Activated T-helper 1 cell treated with anti-CD3 and anti-CD28 coated beads, Interleukin-12 subunit alpha, Interleukin-12 subunit beta, Interleukin-2, Interleukin-4 antibody, amounts not matched to agents 30 ng/mL and 10 ng/mL and 1 ng/mL, durations not matched to agents 14 hours and 24 hours and 36 hours (primary cell): ENCODE measurements around the gene BROX. TPM values are rescaled to one million over a fixed set of nuclear protein-coding genes. Genes with fewer than 3 reads are reported as not detected.
"Not testable (repeated sequence)": the region's sequence is repeated elsewhere in the genome, so short reads cannot be mapped to it uniquely, and the experiment has no call there.

Experiments used
- DNase-seq: peaks from one replicate; pipeline ENCODE4 v3.0.0; 2021; ENCODE audit warnings: low spot score
- H3K27ac Mint-ChIP-seq: one replicate; pipeline ENCODE4 v1.8.0; 2021; ENCODE audit warnings: mild to moderate bottlenecking, mixed read lengths
- H3K27me3 Mint-ChIP-seq: one replicate; pipeline ENCODE4 v1.8.0; 2022; ENCODE audit warnings: mild to moderate bottlenecking, moderate library complexity, mixed read lengths; ENCODE audit not compliant: insufficient read depth
- H3K36me3 Mint-ChIP-seq: one replicate; pipeline ENCODE4 v1.8.0; 2021; ENCODE audit warnings: low read depth, mixed read lengths
- H3K4me1 Mint-ChIP-seq: one replicate; pipeline ENCODE4 v1.8.0; 2021; ENCODE audit warnings: low read depth, mixed read lengths
- H3K4me3 Mint-ChIP-seq: one replicate; pipeline ENCODE4 v1.8.0; 2021; ENCODE audit warnings: mild to moderate bottlenecking, moderate library complexity, mixed read lengths
- H3K9me3 Mint-ChIP-seq: one replicate; pipeline ENCODE4 v1.8.0; 2021; ENCODE audit warnings: mixed read lengths
- intact Hi-C: fragments of 100-400 bp; cut with micrococcal nuclease; formaldehyde crosslinking; loops from one replicate; pipeline ENCODE4 v1.15.1; 2024
- total RNA-seq: library from RNA; stranded (reverse); gene quantifications from 2 replicates; pipeline ENCODE4 v1.2.3, GENCODE V29; 2022

BROX gene
- total RNA-seq, 1 donor from 2014 or later = 37.4 TPM

GRCh38 chr1:222736972-222737371 lies 24.6 kb downstream of the BROX start, which contains the start of gene FAM177B:
Gene FAM177B, plus strand, starts transcription at chr1:222737202. Its CDS starts 9,344 bp downstream, at chr1:222746546.
- peaks cover 17% of the 10 kb centered on the region for H3K36me3 Mint-ChIP-seq
- intact Hi-C loops = loop anchor here (10.0 kb wide), 1 partner anchor 388 kb away; no protein-coding TSS in a partner anchor
- H3K9me3 Mint-ChIP-seq = no peaks in the 10 kb centered on the region
- peaks cover 7% of the 10 kb centered on the region for H3K4me1 Mint-ChIP-seq
- no peak for DNase-seq
- no peaks in the 10 kb centered on the region for H3K27me3 Mint-ChIP-seq
- no peak within 1 kb of the TSS for H3K4me3 Mint-ChIP-seq
- H3K27ac Mint-ChIP-seq = no peak within 1 kb of the TSS

DNA sequence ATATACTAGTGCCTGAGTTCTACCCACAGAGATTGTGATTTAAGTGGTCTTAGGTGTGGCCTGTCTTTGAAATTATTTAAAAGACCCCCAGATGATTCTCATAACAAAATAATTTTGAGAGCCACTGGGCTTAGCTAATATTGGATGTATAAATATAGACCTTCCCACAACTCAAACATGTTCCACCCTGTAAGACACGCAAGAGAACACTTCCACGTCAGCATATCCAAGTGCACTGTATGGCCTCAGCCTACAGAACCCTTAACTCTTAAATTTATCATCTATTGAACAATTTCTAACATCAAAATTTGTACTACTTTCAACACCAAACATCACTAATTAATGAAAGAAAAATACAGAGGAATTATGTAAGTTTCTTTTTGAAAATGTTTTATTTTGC lies 27.1 kb downstream of the BROX start:
- Mint-ChIP-seq H3K36me3 (peaks cover 6% of the 10 kb centered on the region), H3K4me3 (no peak overlapping the region), H3K27me3 (no peaks in the 10 kb centered on the region), H3K4me1 (no peaks in the 10 kb centered on the region), H3K9me3 (no peaks in the 10 kb centered on the region), H3K27ac (no peak overlapping the region)
- no peak for DNase-seq
- intact Hi-C loops = loop anchor here (10.0 kb wide), 1 partner anchor 385 kb away; no protein-coding TSS in a partner anchor

GRCh38 chr1:222739929-222740328 lies 27.6 kb downstream of the BROX start:
- no peaks in the 10 kb centered on the region for H3K4me1 Mint-ChIP-seq

DNA sequence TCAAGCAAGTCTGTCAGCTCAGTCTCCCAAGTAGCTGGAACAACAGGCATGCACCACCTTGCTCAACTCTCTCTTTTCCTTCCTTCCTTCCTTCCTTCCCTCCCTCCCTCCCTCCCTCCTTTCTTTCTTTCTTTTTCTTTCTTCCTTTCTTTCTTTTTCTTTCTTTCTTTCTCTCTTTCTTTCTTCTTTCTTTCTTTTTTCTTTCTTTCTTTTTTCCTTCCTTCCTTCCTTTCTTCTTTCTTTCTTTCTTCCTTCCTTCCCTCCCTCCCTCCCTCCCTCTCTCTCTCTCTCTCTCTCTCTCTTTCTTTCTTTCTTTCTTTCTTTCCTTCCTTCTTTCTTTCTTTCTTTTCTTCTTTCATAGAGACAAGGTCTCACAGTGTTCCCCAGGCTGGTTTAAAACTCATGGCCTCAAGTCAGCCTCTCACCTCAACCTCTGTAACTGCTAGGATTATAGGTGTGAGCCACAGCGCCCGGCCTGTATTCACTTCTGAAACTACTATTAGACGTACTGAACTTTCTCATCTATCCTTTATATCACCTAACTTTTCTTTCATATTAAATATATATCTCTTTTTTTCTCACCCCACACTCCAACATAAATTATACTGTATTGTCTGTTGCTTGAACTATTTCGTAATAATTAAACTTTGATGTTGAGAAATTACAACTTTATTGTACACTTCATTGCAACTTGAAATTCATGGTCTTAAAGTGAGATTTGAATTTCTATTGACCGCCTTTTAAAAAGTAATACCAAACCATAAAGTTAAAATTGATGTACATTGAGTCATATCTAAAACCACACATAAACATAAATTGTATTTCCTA lies 29.5 kb downstream of the BROX start:
- H3K4me3 Mint-ChIP-seq, intact Hi-C loops, H3K36me3 Mint-ChIP-seq, H3K9me3 Mint-ChIP-seq, H3K27me3 Mint-ChIP-seq, H3K27ac Mint-ChIP-seq, H3K4me1 Mint-ChIP-seq, DNase-seq: not testable (repeated sequence)

More at GRCh38 chr1:222739929-222740328, 27.6 kb downstream of the BROX start:
- intact Hi-C loops = loop anchor here (10.0 kb wide), 1 partner anchor 385 kb away; no protein-coding TSS in a partner anchor
- Mint-ChIP-seq H3K36me3 (peaks cover 2% of the 10 kb centered on the region), H3K27ac (no peak overlapping the region), H3K9me3 (no peaks in the 10 kb centered on the region), H3K27me3 (no peaks in the 10 kb centered on the region), H3K4me3 (no peak overlapping the region)
- no peak for DNase-seq

DNA sequence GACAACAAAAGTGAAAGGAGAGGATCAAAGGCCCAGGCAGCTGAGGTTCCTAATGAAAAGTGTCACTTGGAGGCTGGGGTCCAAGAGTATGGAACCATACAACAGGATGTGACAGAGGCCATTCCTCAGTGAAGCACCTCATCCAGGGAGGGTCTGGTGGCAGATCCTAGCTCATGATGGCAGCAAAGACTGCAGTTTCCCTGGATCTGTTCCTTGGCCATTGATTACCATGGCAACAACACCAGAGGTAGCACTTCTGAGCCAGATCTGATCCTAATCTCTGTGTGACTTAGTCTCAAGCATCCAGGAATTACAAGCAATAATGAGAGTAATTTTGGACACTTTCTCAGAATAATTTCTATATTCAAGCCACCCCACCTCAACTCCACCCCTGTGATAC lies 37.6 kb downstream of the BROX start:
- DNase-seq = no peak
- intact Hi-C loops = no loop called here
- Mint-ChIP-seq H3K36me3 (no peaks in the 10 kb centered on the region), H3K4me1 (no peaks in the 10 kb centered on the region), H3K27me3 (peaks cover 12% of the 10 kb centered on the region), H3K9me3 (no peaks in the 10 kb centered on the region), H3K4me3 (no peak overlapping the region), H3K27ac (no peak overlapping the region)

DNA sequence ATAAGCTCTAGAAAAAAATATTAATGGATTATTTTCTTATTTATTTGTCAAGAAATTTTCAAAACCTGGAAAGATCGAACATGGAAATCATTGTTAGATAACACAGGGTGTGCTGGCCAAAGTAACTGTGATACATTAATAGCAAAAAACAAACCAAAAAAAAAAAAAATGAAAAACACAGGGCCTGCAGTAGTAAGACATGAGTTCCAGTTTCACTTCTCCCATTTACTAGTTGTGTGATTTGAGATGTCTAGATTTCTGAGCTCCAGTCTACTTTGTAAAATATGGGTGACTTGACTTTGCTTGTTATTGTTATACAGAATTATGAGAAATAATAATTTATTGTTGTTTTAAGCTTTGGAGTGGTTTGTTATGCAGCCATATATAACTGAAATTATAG lies 38.3 kb downstream of the BROX start:
- intact Hi-C loops = no loop called here
- no peaks in the 10 kb centered on the region for H3K9me3 Mint-ChIP-seq
- no peak overlapping the region for H3K27ac Mint-ChIP-seq
- DNase-seq = no peak
- H3K36me3 Mint-ChIP-seq = no peaks in the 10 kb centered on the region
- H3K27me3 Mint-ChIP-seq = peaks cover 10% of the 10 kb centered on the region
- H3K4me3 Mint-ChIP-seq = no peak overlapping the region
- no peaks in the 10 kb centered on the region for H3K4me1 Mint-ChIP-seq

DNA sequence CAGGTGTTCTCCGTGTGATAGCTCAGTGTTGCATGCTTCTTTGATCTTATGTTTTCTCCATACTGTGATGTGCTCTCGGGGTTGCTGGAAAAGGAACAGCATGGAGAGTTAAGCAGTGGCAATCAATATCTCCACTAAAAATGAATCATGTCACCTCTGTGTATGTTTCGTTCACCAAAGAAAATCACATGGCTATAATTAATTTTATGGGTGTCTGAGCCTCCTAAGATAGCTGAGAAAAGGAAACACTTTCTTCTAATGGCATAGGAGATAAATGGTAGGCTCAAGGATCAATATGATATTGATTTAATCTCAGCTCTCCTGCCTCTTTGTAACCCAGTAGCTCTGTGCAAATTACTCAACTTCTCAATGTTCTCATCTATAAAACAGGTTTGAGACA lies 38.9 kb downstream of the BROX start:
- no peak for DNase-seq
- Mint-ChIP-seq H3K4me1 (no peaks in the 10 kb centered on the region), H3K27ac (no peak overlapping the region), H3K36me3 (no peaks in the 10 kb centered on the region), H3K27me3 (peaks cover 10% of the 10 kb centered on the region), H3K4me3 (no peak overlapping the region), H3K9me3 (no peaks in the 10 kb centered on the region)
- intact Hi-C loops = no loop called here

DNA sequence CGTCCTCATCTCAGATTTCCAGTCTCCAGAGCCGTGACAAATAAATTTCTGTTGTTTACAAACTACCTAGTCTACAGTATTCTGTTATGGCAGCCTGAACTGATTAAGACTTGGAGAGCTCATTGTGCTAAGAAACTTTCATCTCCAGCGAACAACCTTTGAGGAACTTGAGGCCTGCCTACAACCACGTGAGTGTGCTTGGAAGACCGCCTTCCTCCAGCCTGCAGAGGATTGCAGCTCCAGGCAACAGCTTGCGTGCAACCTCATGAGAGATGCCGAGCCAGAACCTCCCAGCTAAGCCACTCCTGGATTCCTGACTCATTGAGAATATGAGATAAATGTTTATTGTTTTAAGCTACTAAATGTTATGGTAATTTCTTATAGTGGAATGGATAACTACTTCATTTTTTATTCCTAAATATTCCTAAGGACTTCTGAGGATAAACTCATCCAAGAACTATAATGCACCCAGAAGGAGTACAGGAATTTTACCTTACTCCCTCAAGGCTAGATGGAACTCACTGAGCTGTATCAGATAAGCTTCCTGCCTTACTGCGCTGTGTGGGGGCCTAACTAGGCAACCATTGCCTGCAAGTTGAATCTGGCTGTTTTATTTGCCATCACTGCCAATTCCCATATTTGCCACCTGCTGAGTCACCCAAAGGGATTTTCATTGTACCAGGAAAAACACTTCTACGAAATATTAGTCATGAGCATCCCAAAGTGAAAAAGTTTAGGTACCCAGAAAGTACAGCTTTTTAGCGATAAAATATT lies 42.2 kb downstream of the BROX start:
- Mint-ChIP-seq H3K4me3 (no peak overlapping the region), H3K9me3 (no peaks in the 10 kb centered on the region), H3K27me3 (peaks cover 6% of the 10 kb centered on the region), H3K4me1 (no peaks in the 10 kb centered on the region), H3K27ac (no peak overlapping the region), H3K36me3 (no peaks in the 10 kb centered on the region)
- intact Hi-C loops = no loop called here
- no peak for DNase-seq

- Mint-ChIP-seq H3K36me3 (peaks cover 2% of the 10 kb centered on the region), H3K4me1 (no peaks in the 10 kb centered on the region), H3K27me3 (peaks cover 18% of the 10 kb centered on the region), H3K9me3 (peaks cover 7% of the 10 kb centered on the region), H3K27ac (no peak overlapping the region), H3K4me3 (no peak overlapping the region)
- DNase-seq = no peak
- intact Hi-C loops = no loop called here
Measured at GRCh38 chr1:222757646-222758268, 45.4 kb downstream of the BROX start.

DNA sequence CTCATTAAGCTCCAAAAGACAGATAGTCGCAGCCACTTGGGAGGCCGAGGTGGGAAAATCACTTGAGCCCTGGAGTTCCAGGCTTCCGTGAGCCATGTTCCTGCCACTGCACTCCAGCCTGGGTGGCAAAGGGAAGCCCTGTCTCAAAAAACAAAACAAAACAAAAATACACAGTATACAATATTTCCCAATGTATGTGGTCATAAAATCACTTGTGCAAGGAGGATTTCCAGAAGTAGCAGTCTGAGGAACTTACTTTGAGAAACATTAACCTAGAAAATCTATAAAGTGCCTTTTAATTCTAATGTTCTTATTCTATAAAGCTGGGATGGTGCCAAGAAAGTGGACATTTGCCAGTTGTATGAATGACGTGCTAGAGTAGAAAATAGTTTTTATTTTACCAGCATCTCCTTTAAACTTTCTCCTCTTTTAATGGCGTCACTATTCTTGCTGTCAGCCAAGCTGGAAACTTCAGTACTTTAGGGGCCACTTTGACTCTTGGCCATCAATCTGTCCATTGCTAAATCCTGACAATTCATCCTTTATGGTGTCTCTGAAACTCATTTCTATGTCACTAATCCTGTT lies 47.2 kb downstream of the BROX start:
- intact Hi-C loops = no loop called here
- H3K9me3 Mint-ChIP-seq = peaks cover 12% of the 10 kb centered on the region
- peaks cover 2% of the 10 kb centered on the region for H3K36me3 Mint-ChIP-seq
- no peak overlapping the region for H3K27ac Mint-ChIP-seq
- no peaks in the 10 kb centered on the region for H3K4me1 Mint-ChIP-seq
- H3K4me3 Mint-ChIP-seq = no peak overlapping the region
- peaks cover 21% of the 10 kb centered on the region for H3K27me3 Mint-ChIP-seq
- DNase-seq = no peak

DNA sequence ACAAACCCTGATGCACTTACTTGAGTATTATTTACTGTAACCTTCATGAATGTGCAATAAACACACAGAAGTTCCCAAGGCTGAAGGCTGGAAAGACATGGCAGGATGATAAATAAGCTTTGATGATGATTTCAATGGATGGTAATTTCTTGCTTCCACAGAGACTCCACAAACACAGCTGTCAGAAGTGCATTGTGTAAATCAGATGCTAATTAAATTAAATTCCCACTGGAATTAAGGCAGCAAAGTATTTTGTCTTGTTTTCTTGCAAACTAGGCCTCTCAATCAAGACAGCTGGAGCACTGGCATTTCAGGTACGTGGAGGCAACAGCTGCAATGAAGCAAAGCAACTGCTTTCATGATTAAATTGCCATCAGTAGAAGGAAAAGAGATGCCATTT lies 48.7 kb downstream of the BROX start:
- intact Hi-C loops = no loop called here
- Mint-ChIP-seq H3K4me1 (no peaks in the 10 kb centered on the region), H3K27ac (no peak overlapping the region), H3K4me3 (no peak overlapping the region), H3K9me3 (peaks cover 15% of the 10 kb centered on the region), H3K36me3 (peaks cover 2% of the 10 kb centered on the region), H3K27me3 (peaks cover 23% of the 10 kb centered on the region)
- no peak for DNase-seq

GRCh38 chr1:222762178-222762577 lies 49.8 kb downstream of the BROX start:
- H3K4me1 Mint-ChIP-seq, H3K27ac Mint-ChIP-seq, DNase-seq, intact Hi-C loops, H3K36me3 Mint-ChIP-seq, H3K4me3 Mint-ChIP-seq: not testable (repeated sequence)
- Mint-ChIP-seq H3K9me3 (peaks cover 20% of the 10 kb centered on the region), H3K27me3 (peaks cover 23% of the 10 kb centered on the region)
